SK-N-SH (cell line): Measurements from ENCODE around the gene HEXA. TPM values are rescaled to one million over a fixed set of nuclear protein-coding genes. Genes with fewer than 3 reads are reported as not detected.

Source experiments
- CTCF ChIA-PET: fragments of 300-600, 350-600 bp; formaldehyde crosslinking; extraction: SDS; loops from one replicate; lab custom pipeline; 2021; lab: Yijun Ruan, JAX
- POLR2A ChIA-PET: fragments of 350-600 bp; sonication (Branson Sonifier 250); formaldehyde crosslinking; extraction: SDS; loops from one replicate; lab custom pipeline; 2020; ENCODE audit warnings: antibody characterized with exemption, inconsistent platforms; lab: Yijun Ruan, JAX
- DNase-seq: peaks from one replicate; pipeline ENCODE4 v3.0.0; 2012
- H2AFZ ChIP-seq: fragments of 200-600 bp; sonication (generic); 2 replicates; pipeline ENCODE4 v1.8.1; 2016; ENCODE audit warnings: antibody characterized with exemption, mild to moderate bottlenecking, low read depth
- H3F3A ChIP-seq: fragments of 200-600 bp; sonication (generic); replicated peaks from 2 replicates; pipeline ENCODE3; 2016; ENCODE audit warnings: antibody characterized with exemption, mild to moderate bottlenecking; ENCODE audit not compliant: insufficient read depth
- H3K27ac ChIP-seq, 2 experiments: fragments of 200-500 bp in 1 of 2; fragments of 200-600 bp in 1 of 2; sonication (Bioruptor generic) in 1 of 2; sonication (generic), shearing (Covaris generic) in 1 of 2; 2 replicates each; pipeline versions ENCODE4 v1.5.1 to v1.6.1; 2014 to 2016; ENCODE audit warnings: low read depth in 2 of 2, inconsistent platforms in 1 of 2, low read length in 1 of 2, mild to moderate bottlenecking in 1 of 2, mixed read lengths in 1 of 2
- H3K27me3 ChIP-seq: fragments of 200-600 bp; sonication (generic), shearing (Covaris generic); 2 replicates; pipeline ENCODE4 v1.6.1; 2016; ENCODE audit warnings: mixed run types; ENCODE audit not compliant: insufficient read depth
- H3K36me3 ChIP-seq, 2 experiments: fragments of 200-500 bp in 1 of 2; fragments of 200-600 bp in 1 of 2; sonication (Bioruptor generic) in 1 of 2; sonication (generic) in 1 of 2; replicated peaks in 1 of 2; 2 replicates each; pipeline versions ENCODE3 to v1.5.1; 2014 to 2016; ENCODE audit warnings: low read length in 1 of 2, mild to moderate bottlenecking in 1 of 2; ENCODE audit not compliant: insufficient read depth in 2 of 2, control insufficient read depth in 1 of 2
- H3K4me1 ChIP-seq, 2 experiments: fragments of 200-500 bp in 1 of 2; fragments of 200-600 bp in 1 of 2; sonication (Bioruptor generic) in 1 of 2; sonication (generic), shearing (Covaris generic) in 1 of 2; 2 replicates each; pipeline versions ENCODE4 v1.5.1 to v1.6.1; 2014 to 2016; ENCODE audit warnings: low read depth in 1 of 2, low read length in 1 of 2, mixed run types in 1 of 2; ENCODE audit not compliant: insufficient read depth in 2 of 2, control insufficient read depth in 1 of 2
- H3K4me2 ChIP-seq: fragments of 200-600 bp; sonication (generic), shearing (Covaris generic); 2 replicates; pipeline ENCODE4 v1.6.1; 2017; ENCODE audit warnings: mixed run types
- H3K4me3 ChIP-seq, 2 experiments: fragments of 200-500 bp in 1 of 2; fragments of 200-600 bp in 1 of 2; sonication (Bioruptor generic) in 1 of 2; sonication (generic), shearing (Covaris generic) in 1 of 2; 2 replicates each; pipeline versions ENCODE4 v1.5.1 to v1.8.1; 2014 to 2016; ENCODE audit warnings: low read depth in 2 of 2, inconsistent platforms in 1 of 2, low read length in 1 of 2, mild to moderate bottlenecking in 1 of 2, mixed read lengths in 1 of 2, moderate library complexity in 1 of 2
- H3K79me2 ChIP-seq: fragments of 200-600 bp; sonication (generic); 2 replicates; pipeline ENCODE4 v1.8.1; 2017; ENCODE audit warnings: mild to moderate bottlenecking; ENCODE audit not compliant: insufficient read depth
- H3K9ac ChIP-seq: fragments of 200-600 bp; sonication (generic); 2 replicates; pipeline ENCODE4 v1.6.1; 2017; ENCODE audit warnings: mixed run types
- H3K9me2 ChIP-seq: fragments of 200-600 bp; sonication (generic); 2 replicates; pipeline ENCODE4 v1.6.1; 2017; ENCODE audit warnings: mixed run types
- H3K9me3 ChIP-seq: fragments of 200-600 bp; sonication (generic); 2 replicates; pipeline ENCODE4 v1.6.1; 2017; ENCODE audit warnings: mixed run types, mild to moderate bottlenecking, moderate library complexity
- H4K20me1 ChIP-seq: fragments of 200-600 bp; sonication (generic); 2 replicates; pipeline ENCODE4 v1.6.1; 2017; ENCODE audit warnings: mild to moderate bottlenecking, mixed run types; ENCODE audit not compliant: insufficient read depth
- CHD2 ChIP-seq: fragments of 150-350 bp; IDR thresholded peaks from 2 replicates; pipeline ENCODE4 v1.6.1; 2018; ENCODE audit warnings: low read length; ENCODE audit not compliant: partially characterized antibody
- FOXM1 ChIP-seq: IDR thresholded peaks from 2 replicates; pipeline ENCODE4 v1.4.0; 2012; ENCODE audit warnings: low read depth, mild to moderate bottlenecking
- GABPA ChIP-seq: IDR thresholded peaks from 2 replicates; pipeline ENCODE4 v1.4.0; 2012; ENCODE audit warnings: low read depth, mild to moderate bottlenecking
- GATA2 ChIP-seq: sonication (generic); formaldehyde crosslinking; IDR thresholded peaks from 2 replicates; pipeline ENCODE4 v1.5.0; 2020; ENCODE audit warnings: mild to moderate bottlenecking, missing genetic modification reagents
- JUND ChIP-seq: IDR thresholded peaks from 2 replicates; pipeline ENCODE4 v1.4.0; 2012
- NRF1 ChIP-seq: IDR thresholded peaks from 2 replicates; pipeline ENCODE4 v1.6.1; 2012; ENCODE audit warnings: low read depth, mild to moderate bottlenecking, low read length
- RAD21 ChIP-seq: IDR thresholded peaks from 2 replicates; pipeline ENCODE4 v1.6.1; 2012; ENCODE audit warnings: mild to moderate bottlenecking, low read length
- RCOR1 ChIP-seq: fragments of 150-350 bp; IDR thresholded peaks from 2 replicates; pipeline ENCODE4 v1.6.1; 2017; ENCODE audit warnings: antibody characterized with exemption, low read length
- RFX5 ChIP-seq: IDR thresholded peaks from 2 replicates; pipeline ENCODE4 v1.6.1; 2012; ENCODE audit warnings: mild to moderate bottlenecking, improper control_type of control experiment, low read length
- SIN3A ChIP-seq: IDR thresholded peaks from 2 replicates; pipeline ENCODE4 v1.6.1; 2012; ENCODE audit warnings: low read depth, mild to moderate bottlenecking, low read length, moderate library complexity, borderline replicate concordance
- SMC3 ChIP-seq: IDR thresholded peaks from 2 replicates; pipeline ENCODE4 v1.6.1; 2012; ENCODE audit warnings: low read depth, low read length, improper control_type of control experiment
- TAF1 ChIP-seq: IDR thresholded peaks from 2 replicates; pipeline ENCODE4 v1.6.1; 2012; ENCODE audit warnings: low read depth, mild to moderate bottlenecking, low read length, moderate library complexity, borderline replicate concordance
- TCF12 ChIP-seq: IDR thresholded peaks from 2 replicates; pipeline ENCODE4 v1.4.0; 2012
- USF1 ChIP-seq: IDR thresholded peaks from 2 replicates; pipeline ENCODE4 v1.4.0; 2012; ENCODE audit warnings: low read depth, borderline replicate concordance
- USF2 ChIP-seq: fragments of 150-350 bp; IDR thresholded peaks from 2 replicates; pipeline ENCODE4 v1.6.1; 2017; ENCODE audit warnings: antibody characterized with exemption, low read length, low read depth, borderline replicate concordance
- YY1 ChIP-seq: IDR thresholded peaks from 2 replicates; pipeline ENCODE4 v1.4.0; 2012; ENCODE audit warnings: low read depth, mild to moderate bottlenecking
- WGBS: methylation state at CpG from one replicate; pipeline ENCODE4 v1.1.6; 2017; ENCODE audit warnings: low lambda C conversion rate; 5-methylcytosine and 5-hydroxymethylcytosine counted together
- polyA plus RNA-seq, 3 experiments: library from polyadenylated mRNA; depleted of rRNA; stranded (reverse); fragments of >200 nt; gene quantifications; 2 replicates each; pipeline ENCODE4 v1.2.3, GENCODE V29; 2012
- TF ChIP-seq, protein P1 (sequence below): fragments of 200-600 bp; sonication (generic); IDR thresholded peaks from 2 replicates; pipeline ENCODE4 v1.6.1; 2017; ENCODE audit warnings: antibody characterized with exemption, mild to moderate bottlenecking, moderate library complexity
- TF ChIP-seq, protein P2 (sequence below): IDR thresholded peaks from 2 replicates; pipeline ENCODE4 v1.4.0; 2012; ENCODE audit warnings: low read depth

Gene HEXA
- polyA plus RNA-seq, 1 of the 3 experiments (the other 2 are of a cell fraction): 251 TPM

- no peak overlapping the region for H3K27ac ChIP-seq
- H3K4me3 ChIP-seq: no peak overlapping the region
- ChIA-PET POLR2A (no interaction called here), CTCF (interaction anchor here (1.8 kb wide), 1 partner anchor 9 kb away, joined by 7 read pairs; no protein-coding TSS in a partner anchor)
- TF ChIP-seq, protein P1, sequence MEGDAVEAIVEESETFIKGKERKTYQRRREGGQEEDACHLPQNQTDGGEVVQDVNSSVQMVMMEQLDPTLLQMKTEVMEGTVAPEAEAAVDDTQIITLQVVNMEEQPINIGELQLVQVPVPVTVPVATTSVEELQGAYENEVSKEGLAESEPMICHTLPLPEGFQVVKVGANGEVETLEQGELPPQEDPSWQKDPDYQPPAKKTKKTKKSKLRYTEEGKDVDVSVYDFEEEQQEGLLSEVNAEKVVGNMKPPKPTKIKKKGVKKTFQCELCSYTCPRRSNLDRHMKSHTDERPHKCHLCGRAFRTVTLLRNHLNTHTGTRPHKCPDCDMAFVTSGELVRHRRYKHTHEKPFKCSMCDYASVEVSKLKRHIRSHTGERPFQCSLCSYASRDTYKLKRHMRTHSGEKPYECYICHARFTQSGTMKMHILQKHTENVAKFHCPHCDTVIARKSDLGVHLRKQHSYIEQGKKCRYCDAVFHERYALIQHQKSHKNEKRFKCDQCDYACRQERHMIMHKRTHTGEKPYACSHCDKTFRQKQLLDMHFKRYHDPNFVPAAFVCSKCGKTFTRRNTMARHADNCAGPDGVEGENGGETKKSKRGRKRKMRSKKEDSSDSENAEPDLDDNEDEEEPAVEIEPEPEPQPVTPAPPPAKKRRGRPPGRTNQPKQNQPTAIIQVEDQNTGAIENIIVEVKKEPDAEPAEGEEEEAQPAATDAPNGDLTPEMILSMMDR: no peak
- TF ChIP-seq TAF1 (no peak), RAD21 (no peak), TCF12 (no peak), GABPA (no peak), SIN3A (no peak), SMC3 (no peak), RFX5 (no peak), NRF1 (no peak), CHD2 (no peak), USF2 (no peak), JUND (no peak), FOXM1 (no peak), USF1 (no peak), YY1 (no peak), RCOR1 (no peak), GATA2 (CRISPR knock-in tag) (no peak)
- TF ChIP-seq, protein P2, sequence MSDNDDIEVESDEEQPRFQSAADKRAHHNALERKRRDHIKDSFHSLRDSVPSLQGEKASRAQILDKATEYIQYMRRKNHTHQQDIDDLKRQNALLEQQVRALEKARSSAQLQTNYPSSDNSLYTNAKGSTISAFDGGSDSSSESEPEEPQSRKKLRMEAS: no peak
- H3K27me3 ChIP-seq: no peaks in the 10 kb centered on the region; the same call in 1 of the 2 replicates
- no peaks in the 10 kb centered on the region for H3K9me3 ChIP-seq
- no peaks in the 10 kb centered on the region for H3K79me2 ChIP-seq
- WGBS: 85% methylated on average over 5 of the region's 7 CpGs
- H2AFZ ChIP-seq: no peak overlapping the region
- H3F3A ChIP-seq: no peaks in the 10 kb centered on the region
- no peaks in the 10 kb centered on the region for H3K9me2 ChIP-seq
- H3K4me2 ChIP-seq: no peak overlapping the region
- H3K36me3 ChIP-seq: no peaks in the 10 kb centered on the region
- H3K9ac ChIP-seq: no peak overlapping the region
- H3K4me1 ChIP-seq: peaks cover 0 to 7% of the 10 kb centered on the region in 2 experiments; a peak in 1 of 4 replicates
- H4K20me1 ChIP-seq: no peaks in the 10 kb centered on the region
- no peak for DNase-seq
Measured at GRCh38 chr15:72304596-72304995, 71.2 kb downstream of the HEXA start.
